ENCODE data around the gene SLC25A40.

- no peak for TF ChIP-seq HCFC1 (IDR thresholded peaks at IDR 0.05; ENCODE audit: low read depth, low read length)
- no peak for TF ChIP-seq ZBTB43 (CRISPR knock-in tag; conservative IDR thresholded peaks at IDR 0.05)
- no peak for TF ChIP-seq ZNF788 (CRISPR knock-in tag; IDR thresholded peaks at IDR 0.05; ENCODE audit: borderline replicate concordance)
- no peak for TF ChIP-seq ETV6 (CRISPR knock-in tag; conservative IDR thresholded peaks at IDR 0.05)
- TF ChIP-seq, protein P1, sequence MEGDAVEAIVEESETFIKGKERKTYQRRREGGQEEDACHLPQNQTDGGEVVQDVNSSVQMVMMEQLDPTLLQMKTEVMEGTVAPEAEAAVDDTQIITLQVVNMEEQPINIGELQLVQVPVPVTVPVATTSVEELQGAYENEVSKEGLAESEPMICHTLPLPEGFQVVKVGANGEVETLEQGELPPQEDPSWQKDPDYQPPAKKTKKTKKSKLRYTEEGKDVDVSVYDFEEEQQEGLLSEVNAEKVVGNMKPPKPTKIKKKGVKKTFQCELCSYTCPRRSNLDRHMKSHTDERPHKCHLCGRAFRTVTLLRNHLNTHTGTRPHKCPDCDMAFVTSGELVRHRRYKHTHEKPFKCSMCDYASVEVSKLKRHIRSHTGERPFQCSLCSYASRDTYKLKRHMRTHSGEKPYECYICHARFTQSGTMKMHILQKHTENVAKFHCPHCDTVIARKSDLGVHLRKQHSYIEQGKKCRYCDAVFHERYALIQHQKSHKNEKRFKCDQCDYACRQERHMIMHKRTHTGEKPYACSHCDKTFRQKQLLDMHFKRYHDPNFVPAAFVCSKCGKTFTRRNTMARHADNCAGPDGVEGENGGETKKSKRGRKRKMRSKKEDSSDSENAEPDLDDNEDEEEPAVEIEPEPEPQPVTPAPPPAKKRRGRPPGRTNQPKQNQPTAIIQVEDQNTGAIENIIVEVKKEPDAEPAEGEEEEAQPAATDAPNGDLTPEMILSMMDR (CRISPR knock-in tag; IDR thresholded peaks at IDR 0.05): peak; percentile 82
- TF ChIP-seq STAT6 (CRISPR knock-in tag; IDR thresholded peaks at IDR 0.05; ENCODE audit: borderline replicate concordance): no peak
- peak; percentile 76 for TF ChIP-seq SMC3 (IDR thresholded peaks at IDR 0.05; ENCODE audit: low read length)
- TF ChIP-seq NFIB (CRISPR knock-in tag; IDR thresholded peaks at IDR 0.05; ENCODE audit: borderline replicate concordance): no peak
- no peak for TF ChIP-seq HNRNPL (IDR thresholded peaks at IDR 0.05; ENCODE audit: low read depth, low read length)
- TF ChIP-seq POLR2A (IDR thresholded peaks at IDR 0.05; ENCODE audit: insufficient read depth in 1 of 2, low read depth in 2 of 2, low read length in 2 of 2): no peak
- TF ChIP-seq ELF4 (CRISPR knock-in tag; IDR thresholded peaks at IDR 0.05; ENCODE audit: borderline replicate concordance): no peak
- TF ChIP-seq WIZ (CRISPR knock-in tag; IDR thresholded peaks at IDR 0.05): no peak
Measured at GRCh38 chr7:87797798-87798403, 78.3 kb downstream of the SLC25A40 start.

All from HepG2 (cell line).